DMS53 (cell line): ENCODE results near the gene MARCHF3.
"Not testable (repeated sequence)": the region's sequence is repeated elsewhere in the genome, so short reads cannot be mapped to it uniquely, and the experiment has no call there.

Experiments
- DNase-seq: peaks from one replicate; lab custom pipeline; 2025; lab: John Stamatoyannopoulos, UW

MARCHF3 gene

DNA sequence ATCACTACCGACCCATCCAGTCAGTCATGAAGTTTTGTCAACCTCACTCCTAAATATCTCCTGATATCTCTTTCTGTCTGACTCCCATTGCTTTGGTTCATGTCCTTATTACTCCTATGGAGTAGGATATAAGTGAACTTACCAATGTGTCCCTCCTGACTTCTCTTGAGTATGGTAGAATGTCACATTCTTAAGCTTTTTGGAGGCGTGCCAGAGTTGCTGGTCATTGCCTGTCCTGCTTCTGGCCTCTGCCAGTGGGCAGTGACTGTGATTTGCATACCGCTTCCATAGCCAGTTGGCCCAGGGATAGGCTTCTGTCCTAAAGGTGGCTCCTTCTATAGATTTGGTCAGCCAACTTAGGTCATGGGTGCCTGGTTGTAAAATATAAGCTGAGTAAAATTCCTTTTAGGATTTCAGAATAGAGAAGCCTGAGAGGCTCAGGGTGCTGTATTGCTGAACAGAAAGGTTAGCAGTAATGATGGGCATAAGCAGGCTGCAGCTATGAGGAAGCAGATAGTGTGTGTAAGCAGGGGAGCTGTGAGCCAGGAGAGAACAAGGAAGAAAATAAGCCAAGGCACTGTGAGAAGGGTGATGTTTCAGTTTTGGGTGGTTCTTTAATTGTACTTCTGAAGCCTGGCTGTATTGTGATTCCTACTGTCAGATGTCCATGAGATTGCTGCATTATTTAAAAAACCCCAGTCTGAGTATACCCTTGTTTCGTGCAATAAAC, 16.1 kb upstream of the MARCHF3 start:
- no peak for DNase-seq

- no peak for DNase-seq
Observed at GRCh38 chr5:127042593-127042992, 12.2 kb upstream of the MARCHF3 start.

- no peak for DNase-seq
Observed at GRCh38 chr5:127041571-127041970, 11.2 kb upstream of the MARCHF3 start.

GRCh38 chr5:127040796-127041520, 10.6 kb upstream of the MARCHF3 start:
- peak; percentile 7 for DNase-seq

DNA sequence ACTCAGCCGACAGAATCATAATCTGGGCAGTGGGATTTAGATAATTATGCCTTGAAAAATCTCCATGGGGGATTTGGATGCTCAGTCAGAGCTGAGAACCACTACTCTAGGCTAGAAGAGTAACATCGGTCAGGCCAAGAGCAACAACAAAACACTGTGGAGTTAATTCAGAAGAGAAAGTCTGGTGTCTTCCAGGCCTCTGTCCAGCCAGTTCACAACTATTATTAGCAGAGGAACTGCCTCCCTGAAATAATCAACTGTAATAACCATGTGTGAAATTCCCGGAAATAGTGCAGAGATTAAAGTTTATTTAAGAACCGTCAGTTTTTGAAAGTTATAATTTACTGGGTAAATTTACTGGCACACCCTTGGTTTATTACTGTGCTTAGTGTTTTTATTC, 8.2 kb upstream of the MARCHF3 start:
- DNase-seq, result no peak

GRCh38 chr5:127031863-127032232, 1.5 kb upstream of the MARCHF3 start:
- DNase-seq, result peak; percentile 69

DNA sequence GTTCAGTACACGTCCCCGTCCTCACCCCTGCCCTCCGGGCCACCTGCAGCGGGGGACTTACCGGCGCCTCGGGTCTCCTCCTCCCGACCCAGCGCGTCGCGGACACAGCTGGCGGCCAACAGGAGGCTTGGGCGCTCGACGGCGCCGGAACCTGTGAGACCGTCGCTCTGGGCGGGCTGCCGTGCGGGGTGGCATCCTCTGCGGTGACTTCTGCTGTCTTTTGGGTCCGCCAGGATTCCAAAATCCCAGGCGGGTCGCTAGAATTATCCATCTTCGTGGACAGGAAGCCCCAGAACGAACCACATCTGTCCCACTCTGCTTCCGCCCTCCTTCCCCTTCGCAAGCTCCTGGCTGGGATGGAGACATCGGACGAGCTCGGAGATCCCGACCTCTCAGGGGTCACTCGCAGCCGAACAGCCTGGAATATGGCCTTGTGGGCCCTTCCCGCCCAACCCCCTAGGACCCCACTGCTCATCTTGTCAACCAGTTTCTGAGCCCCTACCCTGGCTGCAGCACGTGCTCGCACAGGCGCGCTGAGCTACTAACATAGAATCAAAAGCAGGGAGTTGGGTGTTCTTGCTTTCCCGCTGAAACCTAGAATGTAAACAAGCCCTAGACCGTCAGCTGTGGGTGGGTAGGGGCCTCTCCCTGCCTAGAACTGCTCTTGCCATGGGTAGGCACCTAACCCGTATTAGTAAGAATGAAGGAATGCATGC, 947 bp upstream of the MARCHF3 start:
- peak; percentile 76 for DNase-seq

DNA sequence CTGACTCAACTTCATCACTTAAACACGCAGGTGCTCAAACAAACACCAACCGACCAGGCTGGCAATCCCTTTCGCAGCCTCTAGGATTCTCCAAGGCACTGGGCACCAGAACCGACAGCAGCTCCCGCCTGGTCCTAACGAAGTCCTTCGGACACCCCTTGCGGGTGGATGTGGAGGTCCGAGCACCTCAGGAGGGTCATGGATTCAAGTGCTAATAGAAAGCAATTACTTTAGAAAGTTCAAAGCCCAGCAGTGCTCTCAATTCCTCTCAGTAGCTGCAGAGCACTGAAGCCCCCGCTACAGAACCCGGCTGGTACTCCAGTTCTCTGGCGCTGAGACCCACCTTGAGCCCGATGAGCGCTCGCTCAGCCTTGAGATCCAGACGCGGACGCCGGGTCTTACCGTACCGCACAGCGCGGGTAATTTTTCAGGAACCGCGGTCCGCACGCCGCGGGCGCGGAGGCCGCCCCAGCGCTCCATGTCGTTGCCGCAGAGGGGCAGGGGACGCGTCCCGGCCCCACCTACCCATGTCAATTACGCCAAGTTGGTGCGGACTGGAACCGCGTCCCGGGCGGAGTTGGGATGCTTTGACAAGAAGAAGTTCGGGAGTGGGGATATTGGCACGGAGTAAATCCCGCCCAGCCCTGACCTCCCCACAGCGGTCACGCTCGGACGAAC, 638 bp downstream of the MARCHF3 start:
- peak; percentile 94 for DNase-seq

- DNase-seq, result peak; percentile 21
Observed at GRCh38 chr5:127028822-127029457, 1.4 kb downstream of the MARCHF3 start.

- no peak for DNase-seq
Observed at GRCh38 chr5:127027539-127027938, 2.8 kb downstream of the MARCHF3 start.

GRCh38 chr5:127026166-127026565, 4.2 kb downstream of the MARCHF3 start:
- no peak for DNase-seq

GRCh38 chr5:127025467-127025866, 4.9 kb downstream of the MARCHF3 start:
- no peak for DNase-seq

GRCh38 chr5:127024821-127025220, 5.5 kb downstream of the MARCHF3 start:
- DNase-seq, result no peak

- DNase-seq, result not testable (repeated sequence)
Observed at GRCh38 chr5:127023552-127024191, 6.7 kb downstream of the MARCHF3 start.

GRCh38 chr5:127022846-127023245, 7.5 kb downstream of the MARCHF3 start:
- DNase-seq, result peak; percentile 75

GRCh38 chr5:127019928-127020327, 10.4 kb downstream of the MARCHF3 start:
- no peak for DNase-seq

- DNase-seq, result not testable (repeated sequence)
Observed at GRCh38 chr5:127016722-127017121, 13.6 kb downstream of the MARCHF3 start.

GRCh38 chr5:127015716-127016115, 14.6 kb downstream of the MARCHF3 start:
- DNase-seq, result no peak

DNA sequence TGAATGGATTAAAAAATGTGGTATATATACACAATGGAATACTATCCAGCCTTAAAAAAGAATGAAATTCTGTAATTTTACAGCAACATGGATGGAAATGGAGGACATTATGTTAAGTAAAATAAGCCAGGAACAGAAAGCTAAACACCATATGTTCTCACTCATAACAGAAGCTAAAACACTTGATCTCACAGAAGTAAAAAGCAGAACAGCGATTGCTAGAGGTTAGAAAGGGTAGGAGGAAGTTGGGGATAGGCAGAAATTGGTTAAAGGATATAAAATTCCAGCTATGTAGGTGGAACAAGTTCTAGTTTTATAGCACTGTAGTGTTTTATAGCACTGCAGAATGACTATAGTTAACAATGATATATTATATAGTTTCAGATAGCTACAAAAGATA, 15.8 kb downstream of the MARCHF3 start:
- DNase-seq, result no peak

GRCh38 chr5:127013407-127013806, 17.0 kb downstream of the MARCHF3 start:
- no peak for DNase-seq

DNA sequence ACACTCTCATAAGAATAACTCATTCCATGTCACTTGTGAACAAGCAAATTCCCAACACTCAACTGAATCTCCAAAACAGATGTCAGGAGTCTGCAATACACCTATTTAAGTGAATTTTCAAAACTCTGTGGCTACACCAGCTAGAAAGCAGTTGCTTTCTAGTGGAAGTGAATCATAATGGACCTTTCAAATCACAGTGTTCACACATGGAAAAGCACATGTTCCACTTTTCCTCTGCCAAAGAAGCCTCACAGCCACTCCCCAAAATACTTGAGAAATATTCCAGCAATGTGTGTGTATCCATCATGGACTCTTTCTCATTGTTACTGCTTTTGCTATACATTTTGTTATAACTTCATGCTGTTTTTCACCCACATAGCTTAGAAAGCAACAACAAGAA, 17.4 kb downstream of the MARCHF3 start:
- no peak for DNase-seq
